HepG2 (cell line): ENCODE measurements around the gene MAGEL2. TPM values are rescaled to one million over a fixed set of nuclear protein-coding genes. Genes with fewer than 3 reads are reported as not detected.

Source experiments
- AHR ChIP-seq: IDR thresholded peaks from 2 replicates; pipeline ENCODE4 v1.6.1; 2018; ENCODE audit warnings: missing genetic modification reagents, missing compliant biosample characterization
- BRCA1 ChIP-seq: sonication (generic); formaldehyde crosslinking; IDR thresholded peaks from 2 replicates; pipeline ENCODE4 v1.4.0; 2020; ENCODE audit warnings: missing genetic modification reagents
- DZIP1 ChIP-seq: sonication (generic); formaldehyde crosslinking; IDR thresholded peaks from 2 replicates; pipeline ENCODE4 v1.5.0; 2020; ENCODE audit warnings: mild to moderate bottlenecking, missing genetic modification reagents
- HOXA3 ChIP-seq: sonication (generic); formaldehyde crosslinking; IDR thresholded peaks from 2 replicates; pipeline ENCODE4 v1.5.0; 2020; ENCODE audit warnings: missing genetic modification reagents
- POGK ChIP-seq: sonication (generic); formaldehyde crosslinking; conservative IDR thresholded peaks from 2 replicates; pipeline ENCODE4 v1.8.0; 2022; ENCODE audit warnings: mild to moderate bottlenecking, moderate library complexity, missing genetic modification reagents
- ZBTB37 ChIP-seq: sonication (generic); formaldehyde crosslinking; IDR thresholded peaks from 2 replicates; pipeline ENCODE4 v1.4.0; 2020; ENCODE audit warnings: mild to moderate bottlenecking, missing genetic modification reagents
- ZNF446 ChIP-seq: sonication (generic); formaldehyde crosslinking; IDR thresholded peaks from 2 replicates; pipeline ENCODE4 v1.5.0; 2020; ENCODE audit warnings: mild to moderate bottlenecking, missing genetic modification reagents
- ZNF460 ChIP-seq: sonication (generic); formaldehyde crosslinking; IDR thresholded peaks from 2 replicates; pipeline ENCODE4 v1.5.1; 2020; ENCODE audit warnings: missing genetic modification reagents, mild to moderate bottlenecking, borderline replicate concordance
- ZNF678 ChIP-seq: sonication (generic); formaldehyde crosslinking; IDR thresholded peaks from 2 replicates; pipeline ENCODE4 v1.4.0; 2020; ENCODE audit warnings: mild to moderate bottlenecking, missing genetic modification reagents
- ZNF879 ChIP-seq: sonication (generic); formaldehyde crosslinking; IDR thresholded peaks from 2 replicates; pipeline ENCODE4 v1.8.1; 2023; ENCODE audit warnings: missing genetic modification reagents
- polyA plus RNA-seq, 8 experiments: library from polyadenylated mRNA; depleted of rRNA in 3 of 8; stranded (reverse) in 7 of 8; unstranded in 1 of 8; fragments of >200 nt; fragmentation: Illumina TruSeq in 4 of 8; extraction: Trizol in 4 of 8; gene quantifications; 2 replicates each; pipeline versions ENCODE4 v1.2.1 to v1.2.3, GENCODE V29; 2011 to 2016; ENCODE audit warnings: low read depth in 4 of 8, missing spikeins in 1 of 8, mixed read lengths in 1 of 8; ENCODE audit not compliant: insufficient read depth in 1 of 8
- total RNA-seq, 5 experiments: library from RNA; depleted of rRNA; stranded (reverse); fragments of >200 nt; fragmentation: Illumina TruSeq; extraction: Trizol; gene quantifications; 2 replicates each; pipeline ENCODE4 v1.2.3, GENCODE V29; 2016; ENCODE audit warnings: low read depth in 1 of 5

MAGEL2 gene
- total and polyA plus RNA-seq, 2 of the 13 experiments (the other 11 are each of a cell fraction or from before 2014, with no cell fraction given) = not detected

GRCh38 chr15:23647421-23648370, at the start of gene MAGEL2 (continued):
- TF ChIP-seq POGK (CRISPR knock-in tag) = no peak
- TF ChIP-seq BRCA1 (CRISPR knock-in tag) = no peak
- no peak for TF ChIP-seq ZNF460 (CRISPR knock-in tag)
- TF ChIP-seq ZNF678 (CRISPR knock-in tag) = no peak
- no peak for TF ChIP-seq HOXA3 (CRISPR knock-in tag)
- TF ChIP-seq DZIP1 (CRISPR knock-in tag) = no peak
- TF ChIP-seq ZBTB37 = no peak
- TF ChIP-seq AHR (CRISPR knock-in tag) = no peak
- TF ChIP-seq ZNF446 (CRISPR knock-in tag) = no peak
- TF ChIP-seq ZNF879 = no peak
